A549 treated with AZD9567 at 1 μM for 4 hours (cell line): ENCODE measurements around the gene ARHGDIG. TPM values are rescaled to one million over a fixed set of nuclear protein-coding genes. Genes with fewer than 3 reads are reported as not detected.

Source experiments
- total RNA-seq: library from RNA; stranded (reverse); fragments of 200-300 nt; extraction: Qiagen RNA extraction; gene quantifications from 5 replicates; pipeline ENCODE4 v1.2.3, GENCODE V29; 2022; ENCODE audit not compliant: insufficient read depth

ARHGDIG gene
- total RNA-seq = 2.9 to 3.7 TPM (median 3.0 TPM) in 5 replicates

DNA sequence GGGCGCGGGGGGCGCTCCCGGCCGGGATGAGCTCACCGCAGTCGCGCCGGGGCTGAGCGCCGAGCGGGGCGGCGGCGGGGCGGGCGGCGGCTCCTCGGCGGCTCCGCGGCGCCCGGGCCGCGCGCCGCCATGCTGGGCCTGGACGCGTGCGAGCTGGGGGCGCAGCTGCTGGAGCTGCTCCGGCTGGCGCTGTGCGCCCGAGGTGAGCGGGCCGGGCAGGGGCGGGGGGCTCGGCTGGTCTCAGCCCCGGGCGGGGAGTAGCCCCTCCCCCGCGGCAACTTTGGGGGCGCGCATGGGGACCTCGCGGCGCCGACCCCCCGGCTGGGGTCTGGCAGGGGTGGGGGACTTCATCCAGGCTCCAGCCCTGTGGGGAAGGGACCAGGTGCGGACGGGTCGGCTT is at the start of gene ARHGDIG:
Gene ARHGDIG, plus strand, starts transcription at position 40 of the 400 bp plus-strand sequence. Its CDS starts 90 bp downstream, at position 130.

DNA sequence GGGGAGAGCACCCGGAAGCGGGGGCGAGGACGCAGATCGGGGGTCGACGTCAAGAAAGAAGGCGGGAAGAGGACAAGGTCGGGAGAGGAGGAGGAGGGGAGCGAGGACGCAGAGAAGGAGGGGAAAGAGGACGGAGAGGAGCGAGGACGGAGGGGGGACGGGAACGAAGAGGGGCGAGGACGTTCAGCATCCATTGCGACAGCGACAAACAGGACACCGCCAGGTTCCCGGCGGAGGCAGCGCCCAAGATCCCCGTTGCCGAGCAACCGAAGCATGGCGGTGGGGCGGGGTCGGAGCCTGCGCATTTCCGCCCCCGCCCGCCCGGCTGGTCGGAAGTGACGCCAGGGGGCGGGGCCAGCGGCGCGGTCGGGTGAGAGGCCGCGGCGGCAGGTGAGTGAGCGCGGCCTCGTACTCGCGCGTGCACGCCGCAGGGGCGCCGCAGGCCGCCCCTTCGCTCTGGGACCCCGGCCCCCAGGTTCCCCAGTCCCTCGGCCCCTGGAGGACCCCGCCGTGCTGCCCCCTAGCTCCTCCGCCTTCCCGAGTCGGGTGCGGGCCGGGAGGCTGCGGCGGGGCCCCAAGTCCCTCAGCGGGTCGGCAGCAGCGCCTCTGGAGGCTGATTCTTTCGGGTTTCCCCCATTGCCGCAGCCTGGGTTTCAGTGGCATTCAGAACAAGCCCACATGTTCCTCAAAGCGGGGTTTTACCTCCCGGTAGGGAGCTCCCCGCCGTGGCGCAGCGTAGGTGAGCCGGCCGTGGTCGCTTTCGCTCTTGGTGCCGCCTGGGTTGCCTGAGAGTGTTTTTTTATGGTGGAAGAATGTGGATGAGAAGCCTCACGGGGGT is 45.7 kb upstream of the ARHGDIG start, which contains the start of gene FAM234A:
Gene FAM234A, plus strand, starts transcription at position 354 of the 838 bp plus-strand sequence. CDS start 19,593 bp downstream, outside the sequence.

DNA sequence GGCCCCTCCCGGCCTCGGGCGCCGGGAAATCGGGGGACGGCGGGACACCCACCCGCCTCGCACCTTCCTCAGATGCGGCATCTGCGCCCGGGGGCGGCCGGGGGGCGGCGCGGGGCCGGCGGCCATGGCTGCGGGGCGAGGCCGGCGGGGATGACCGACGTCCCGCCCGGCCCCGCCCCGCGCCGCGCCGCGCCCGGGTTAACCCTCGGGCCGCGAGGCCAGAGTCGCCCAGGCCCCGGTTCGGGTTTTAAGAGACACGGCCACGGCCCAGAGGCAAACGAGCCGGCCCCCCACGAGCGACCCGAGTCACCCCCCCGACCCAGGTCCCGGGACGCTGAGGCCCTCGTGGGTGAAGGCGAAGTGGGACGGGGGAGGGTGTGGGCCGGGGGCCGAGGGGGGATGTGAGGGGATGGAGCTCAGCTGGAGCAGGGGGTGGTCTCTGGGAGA is 4.6 kb upstream of the ARHGDIG start, which contains the start of gene RGS11:
Gene RGS11, minus strand, starts transcription at position 159 of the 447 bp plus-strand sequence. Its CDS starts 33 bp downstream, at position 126.

DNA sequence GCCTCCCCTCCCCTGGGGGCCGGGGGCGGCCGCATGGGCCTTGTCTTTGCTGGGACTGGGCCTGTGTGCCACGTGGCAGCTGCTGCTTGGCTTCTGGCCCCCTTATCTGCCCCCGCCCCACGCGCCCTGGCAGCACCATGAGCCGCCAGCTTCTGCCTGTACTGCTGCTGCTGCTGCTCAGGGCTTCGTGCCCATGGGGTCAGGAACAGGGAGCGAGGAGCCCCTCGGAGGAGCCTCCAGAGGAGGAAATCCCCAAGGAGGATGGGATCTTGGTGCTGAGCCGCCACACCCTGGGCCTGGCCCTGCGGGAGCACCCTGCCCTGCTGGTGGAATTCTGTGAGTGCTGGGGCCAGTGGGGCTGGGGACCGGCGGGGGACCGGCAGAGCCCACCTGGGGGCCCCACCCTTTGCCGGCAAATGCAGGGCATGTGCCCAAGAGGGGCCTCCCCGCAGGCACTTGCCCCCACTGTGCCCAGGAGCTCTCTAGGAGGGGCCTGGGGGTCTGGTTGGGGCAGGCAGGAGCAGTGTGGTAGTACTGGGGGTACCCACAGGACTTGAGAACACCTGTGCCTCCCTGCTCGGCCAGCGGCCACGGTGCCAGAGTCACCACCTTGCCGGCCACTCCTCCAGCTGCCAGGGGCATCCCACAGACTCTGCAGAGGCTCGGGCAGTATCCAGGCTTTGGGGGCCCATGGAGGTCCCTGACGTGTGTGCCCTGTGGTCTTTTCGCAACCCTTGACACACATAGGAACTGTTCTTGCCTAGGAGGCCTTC is 2.8 kb downstream of the ARHGDIG start, which contains the start of gene PDIA2:
Gene PDIA2, plus strand, starts transcription at position 132 of the 773 bp plus-strand sequence. Its CDS starts 6 bp downstream, at position 138.

Other genes with a start within 250 kb of the ARHGDIG start
- 29.9 to 41.1 TPM (median 37.5 TPM) in 5 replicates for gene POLR3K, start 227.0 kb upstream of the ARHGDIG start, total RNA-seq
- gene SNRNP25, start 226.8 kb upstream of the ARHGDIG start, total RNA-seq = 70.0 to 81.8 TPM (median 75.7 TPM) in 5 replicates
- gene RHBDF1, start 208.0 kb upstream of the ARHGDIG start, total RNA-seq = 18.8 to 31.2 TPM (median 28.5 TPM) in 5 replicates
- 52.2 to 79.0 TPM (median 74.7 TPM) in 5 replicates for gene MPG, start 202.4 kb upstream of the ARHGDIG start, total RNA-seq
- gene NPRL3, start 141.9 kb upstream of the ARHGDIG start, total RNA-seq = 25.3 to 28.4 TPM (median 26.4 TPM) in 5 replicates
- gene HBZ, start 127.9 kb upstream of the ARHGDIG start, total RNA-seq = 0.18 TPM in 1 of 5 replicates, not detected in the others
- not detected in 5 replicates for gene HBM, start 114.6 kb upstream of the ARHGDIG start, total RNA-seq
- gene HBA2, start 107.7 kb upstream of the ARHGDIG start, total RNA-seq = 0.29 to 1.0 TPM (median 1.0 TPM) in 3 of 5 replicates, not detected in the others
- 1.2 to 1.9 TPM (median 1.5 TPM) in 4 of 5 replicates, not detected in the other for gene HBA1, start 103.9 kb upstream of the ARHGDIG start, total RNA-seq
- 6.4 to 8.0 TPM (median 7.1 TPM) in 5 replicates for gene HBQ1, start 100.1 kb upstream of the ARHGDIG start, total RNA-seq
- 43.0 to 55.3 TPM (median 52.7 TPM) in 5 replicates for gene LUC7L, start 51.1 kb upstream of the ARHGDIG start, total RNA-seq
- 39.1 to 52.9 TPM (median 51.9 TPM) in 5 replicates for gene FAM234A, start 45.8 kb upstream of the ARHGDIG start, total RNA-seq
- gene RGS11, start 4.6 kb upstream of the ARHGDIG start, total RNA-seq = 2.3 to 5.7 TPM (median 3.9 TPM) in 5 replicates
- gene PDIA2, start 2.6 kb downstream of the ARHGDIG start, total RNA-seq = 0.16 to 0.67 TPM (median 0.29 TPM) in 4 of 5 replicates, not detected in the other
- 21.4 to 36.9 TPM (median 34.6 TPM) in 5 replicates for gene AXIN1, start 72.1 kb downstream of the ARHGDIG start, total RNA-seq
- 112 to 128 TPM (median 125 TPM) in 5 replicates for gene MRPL28, start 89.9 kb downstream of the ARHGDIG start, total RNA-seq
- 36.0 to 40.7 TPM (median 37.3 TPM) in 5 replicates for gene PGAP6, start 101.4 kb downstream of the ARHGDIG start, total RNA-seq
- 326 to 424 TPM (median 419 TPM) in 5 replicates for gene NME4, start 116.6 kb downstream of the ARHGDIG start, total RNA-seq
- 22.9 to 32.3 TPM (median 31.6 TPM) in 5 replicates for gene DECR2, start 121.3 kb downstream of the ARHGDIG start, total RNA-seq
- gene RAB11FIP3, start 145.1 kb downstream of the ARHGDIG start, total RNA-seq = 23.5 to 29.0 TPM (median 27.5 TPM) in 5 replicates
- 45.6 to 75.6 TPM (median 71.1 TPM) in 5 replicates for gene CAPN15, start 247.1 kb downstream of the ARHGDIG start, total RNA-seq